HAP-1 (cell line): ENCODE measurements around the gene HRNR.

Experiments
- DNase-seq, 2 experiments: peaks; one replicate each; pipeline ENCODE4 v3.0.0-alpha.2; 2016 to 2020; ENCODE audit warnings: low spot score in 2 of 2
- H3K27me3 ChIP-seq: fragments of 250-450 bp; sonication (Bioruptor Pico); 2 replicates; pipeline ENCODE4 v1.5.1; 2020; ENCODE audit warnings: low read depth, mild to moderate bottlenecking, moderate library complexity
- H3K36me3 ChIP-seq: fragments of 250-450 bp; sonication (Bioruptor Pico); replicated peaks from 2 replicates; pipeline ENCODE4 v1.5.1; 2020; ENCODE audit warnings: mild to moderate bottlenecking
- H3K4me1 ChIP-seq: fragments of 250-450 bp; sonication (Bioruptor Pico); 2 replicates; pipeline ENCODE4 v1.5.1; 2020; ENCODE audit warnings: mild to moderate bottlenecking
- H3K4me3 ChIP-seq: fragments of 250-450 bp; sonication (Bioruptor Pico); 2 replicates; pipeline ENCODE4 v1.5.1; 2020; ENCODE audit warnings: mild to moderate bottlenecking, moderate library complexity
- H3K9me3 ChIP-seq: fragments of 250-450 bp; sonication (Bioruptor Pico); 2 replicates; pipeline ENCODE4 v1.5.1; 2020; ENCODE audit warnings: mild to moderate bottlenecking, moderate library complexity
- in situ Hi-C: fragments of 300-500 bp; cut with MboI; formaldehyde crosslinking; loops from 3 replicates; pipeline ENCODE4 v1.14.3; 2020; ENCODE audit warnings: low sequenced_read_pairs, inconsistent platforms, mixed read lengths

The HRNR gene

DNA sequence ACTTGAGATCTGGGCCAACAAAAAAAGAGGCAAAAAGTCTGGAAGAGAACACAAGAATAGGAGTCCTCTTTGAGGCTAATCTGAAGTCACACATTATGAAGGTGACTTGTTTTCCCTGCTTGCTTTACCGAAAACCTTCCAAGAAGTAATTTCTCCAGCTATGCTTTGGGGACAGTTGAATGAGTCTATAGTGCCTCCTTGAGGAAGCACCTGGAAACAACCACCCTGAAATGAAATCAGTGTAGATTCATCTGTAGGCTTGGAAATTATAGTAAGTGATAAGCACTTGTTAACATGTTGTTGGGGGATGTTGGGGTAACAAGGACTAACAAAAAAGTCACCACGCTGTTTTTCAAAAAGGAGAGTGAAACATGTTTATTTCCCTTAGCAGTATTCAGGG lies 41.6 kb downstream of the HRNR start:
- H3K4me1 ChIP-seq: no peaks in the 10 kb centered on the region

DNA sequence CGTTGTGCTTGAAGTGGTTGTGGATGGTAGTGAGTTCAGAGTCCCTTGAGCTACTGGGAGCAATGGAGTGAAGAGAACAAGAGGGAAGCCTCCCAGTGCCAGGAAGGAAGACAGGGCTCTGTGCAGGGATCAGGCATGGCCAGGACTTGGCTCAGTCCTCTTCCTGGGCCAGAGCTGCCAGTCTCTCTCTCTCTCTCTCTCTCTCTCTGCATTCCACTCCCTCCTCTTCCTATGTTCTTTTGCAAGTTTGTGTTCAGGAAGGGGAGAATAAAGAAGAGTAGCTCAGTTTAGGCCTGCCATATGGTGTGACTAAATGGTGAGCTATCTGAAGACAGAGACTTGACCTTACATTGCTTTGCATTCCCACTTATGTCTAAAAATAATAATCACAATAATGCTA lies 44.4 kb downstream of the HRNR start:
- no peaks in the 10 kb centered on the region for H3K4me1 ChIP-seq
- in situ Hi-C loops: no loop called here

More for the DNA sequence above, 41.6 kb downstream of the HRNR start:
- in situ Hi-C loops: loop anchor here (10.0 kb wide), 1 partner anchor 128 kb away; no protein-coding TSS in a partner anchor
- no peaks in the 10 kb centered on the region for H3K36me3 ChIP-seq
- H3K27me3 ChIP-seq: 0 out of 2 replicates have a peak, but pooled peaks cover 2% of the 10 kb centered on the region
- DNase-seq: no peak
- no peak overlapping the region for H3K4me3 ChIP-seq
- H3K9me3 ChIP-seq: no peaks in the 10 kb centered on the region

DNA sequence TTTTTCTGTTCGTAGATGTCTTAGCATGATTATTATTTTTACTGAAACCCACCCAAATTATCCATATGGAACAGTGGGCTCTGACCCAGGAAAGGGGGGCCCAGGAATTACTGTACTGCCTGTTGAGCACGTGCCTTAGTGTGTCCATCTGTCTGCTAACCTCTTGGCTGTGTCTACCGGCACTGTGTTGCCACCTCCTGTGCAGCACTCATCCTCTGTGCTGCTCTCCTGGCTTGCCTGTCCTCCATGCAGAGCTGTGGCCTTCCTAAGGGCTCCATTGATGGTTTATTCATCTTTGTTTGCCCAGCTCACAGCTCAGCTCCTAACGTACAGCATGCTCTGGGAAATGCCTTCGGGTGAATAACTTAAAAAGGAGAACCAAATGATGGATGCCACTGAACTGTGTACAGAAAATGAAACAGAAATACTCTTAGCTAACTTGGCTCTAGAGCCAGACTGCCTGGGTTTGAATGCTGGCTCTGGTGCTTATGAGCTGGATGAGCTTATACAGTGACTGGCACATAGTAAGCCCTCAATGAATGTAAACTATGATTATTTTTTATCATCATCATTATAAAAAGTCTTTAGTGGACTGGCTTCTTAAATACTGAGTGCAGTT lies 53.6 kb downstream of the HRNR start:
- DNase-seq: no peak
- Histone ChIP-seq H3K27me3 (peaks cover 3% of the 10 kb centered on the region; the same call in 1 of the 2 replicates), H3K9me3 (no peaks in the 10 kb centered on the region), H3K36me3 (no peaks in the 10 kb centered on the region), H3K4me3 (no peak overlapping the region), H3K4me1 (no peaks in the 10 kb centered on the region)
- in situ Hi-C loops: no loop called here

More for the DNA sequence above, 44.4 kb downstream of the HRNR start:
- H3K27me3 ChIP-seq: no peaks in the 10 kb centered on the region
- H3K9me3 ChIP-seq: no peaks in the 10 kb centered on the region
- no peaks in the 10 kb centered on the region for H3K36me3 ChIP-seq
- no peak overlapping the region for H3K4me3 ChIP-seq
- DNase-seq: no peak

DNA sequence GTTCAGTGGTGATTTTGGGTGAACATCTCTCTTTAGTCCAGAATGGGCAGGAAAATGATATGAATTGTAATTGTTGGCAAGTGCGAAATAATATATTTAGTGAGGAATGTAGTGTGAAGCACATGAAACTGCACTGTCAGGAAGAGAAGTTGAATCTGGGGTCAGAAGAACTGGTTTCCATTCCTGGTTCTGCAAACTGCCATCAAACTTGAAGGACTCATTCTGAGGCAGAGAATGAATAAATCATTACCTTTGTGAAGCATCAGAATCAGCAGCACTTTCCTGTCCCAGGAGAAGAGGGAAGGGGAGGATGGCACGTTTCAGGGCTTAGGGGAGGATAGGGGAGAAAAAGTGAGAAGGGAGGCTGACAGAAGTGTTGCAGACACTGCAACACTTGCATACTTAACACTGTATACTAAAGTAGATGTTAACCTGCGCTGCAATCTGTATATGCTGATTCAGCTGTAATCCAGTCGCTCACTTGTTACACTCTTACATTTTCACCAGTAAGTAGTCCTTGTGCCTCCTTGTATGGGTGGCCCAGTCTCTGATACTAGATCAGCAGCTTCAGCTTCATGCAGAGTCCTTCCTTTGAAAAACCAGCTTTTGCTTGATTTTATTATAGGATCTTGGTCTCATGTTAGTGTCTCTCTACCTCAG lies 54.5 kb downstream of the HRNR start:
- Histone ChIP-seq H3K4me3 (no peak overlapping the region), H3K9me3 (no peaks in the 10 kb centered on the region), H3K4me1 (no peaks in the 10 kb centered on the region), H3K36me3 (no peaks in the 10 kb centered on the region), H3K27me3 (peaks cover 3% of the 10 kb centered on the region; the same call in 1 of the 2 replicates)
- in situ Hi-C loops: no loop called here
- DNase-seq: no peak

DNA sequence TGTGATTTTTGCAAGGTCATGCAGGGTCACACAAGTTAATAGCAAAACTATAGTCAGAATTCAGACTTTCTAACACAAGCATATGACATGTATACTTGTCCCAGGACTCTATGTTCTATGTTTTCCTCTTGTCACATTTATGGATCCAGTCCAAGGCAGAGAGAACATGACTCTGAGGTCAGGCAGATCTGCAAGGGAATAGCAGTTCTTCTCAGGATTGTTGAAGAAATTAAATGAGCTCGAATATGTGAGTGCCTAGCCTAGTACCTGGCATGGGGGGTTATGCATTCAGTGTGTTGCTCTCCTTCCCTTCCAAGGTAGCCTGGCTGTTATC lies 55.5 kb downstream of the HRNR start:
- Histone ChIP-seq H3K27me3 (peaks cover 3% of the 10 kb centered on the region; the same call in 1 of the 2 replicates), H3K9me3 (no peaks in the 10 kb centered on the region), H3K4me1 (no peaks in the 10 kb centered on the region), H3K4me3 (no peak overlapping the region), H3K36me3 (no peaks in the 10 kb centered on the region)
- in situ Hi-C loops: no loop called here
- DNase-seq: no peak

DNA sequence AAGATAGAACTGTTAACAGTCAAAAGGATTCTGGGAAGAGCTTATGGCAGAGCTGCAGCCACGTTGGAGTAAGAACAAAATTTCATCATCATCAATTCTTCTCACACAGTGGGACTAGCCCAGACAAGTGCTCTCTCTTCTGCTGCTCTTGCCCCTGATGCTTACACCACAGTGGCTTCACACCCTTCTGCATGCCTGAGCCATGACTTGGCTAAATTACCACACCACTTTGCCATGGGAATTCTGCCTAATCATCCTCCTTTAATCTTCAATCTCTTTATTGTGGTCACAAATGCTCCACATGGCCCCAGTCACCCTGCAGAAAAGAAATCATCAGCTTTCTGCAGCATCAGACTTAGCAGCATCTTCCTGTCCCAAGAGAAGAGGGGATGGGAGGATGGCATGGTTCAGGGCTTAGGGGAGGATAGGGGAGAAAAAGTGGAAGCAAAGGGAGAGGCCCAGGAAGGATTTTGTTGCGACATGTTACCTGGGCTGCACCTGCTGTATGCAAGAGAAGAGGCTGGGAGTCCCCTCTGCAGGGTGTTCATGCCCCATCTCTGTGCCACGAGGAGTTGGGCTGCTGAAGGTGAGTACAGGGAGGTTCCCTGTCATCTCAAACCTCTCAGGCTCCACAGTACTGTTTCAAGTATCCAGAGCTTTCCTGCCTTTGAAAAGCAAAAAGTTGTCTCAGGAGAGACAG lies 56.0 kb downstream of the HRNR start:
- no peak for DNase-seq
- no peaks in the 10 kb centered on the region for H3K36me3 ChIP-seq
- H3K4me1 ChIP-seq: no peaks in the 10 kb centered on the region
- in situ Hi-C loops: no loop called here
- H3K27me3 ChIP-seq: peaks cover 3% of the 10 kb centered on the region; the same call in 1 of the 2 replicates
- H3K4me3 ChIP-seq: no peak overlapping the region
- no peaks in the 10 kb centered on the region for H3K9me3 ChIP-seq

DNA sequence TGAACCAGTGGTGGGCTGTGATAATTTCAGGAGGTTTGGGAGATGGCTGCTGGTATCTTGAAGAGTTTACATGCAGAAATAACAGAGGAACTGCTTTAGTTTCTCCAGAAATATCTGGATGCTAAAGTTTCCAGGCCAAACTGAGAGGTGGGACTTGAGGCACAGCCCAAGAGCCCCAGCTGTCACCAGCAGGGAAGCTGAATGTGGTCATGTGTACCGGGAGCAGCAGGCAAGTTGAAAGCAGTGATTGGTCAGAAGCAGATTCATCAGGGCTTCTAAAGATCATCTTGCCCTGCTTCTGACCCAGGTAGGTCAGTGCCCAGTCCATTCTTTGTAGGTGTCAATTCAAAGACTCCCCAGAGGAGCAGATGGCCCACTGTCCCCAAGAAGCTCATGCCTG lies 57.0 kb downstream of the HRNR start:
- H3K36me3 ChIP-seq: no peaks in the 10 kb centered on the region
- H3K27me3 ChIP-seq: peaks cover 3% of the 10 kb centered on the region; the same call in 1 of the 2 replicates

DNA sequence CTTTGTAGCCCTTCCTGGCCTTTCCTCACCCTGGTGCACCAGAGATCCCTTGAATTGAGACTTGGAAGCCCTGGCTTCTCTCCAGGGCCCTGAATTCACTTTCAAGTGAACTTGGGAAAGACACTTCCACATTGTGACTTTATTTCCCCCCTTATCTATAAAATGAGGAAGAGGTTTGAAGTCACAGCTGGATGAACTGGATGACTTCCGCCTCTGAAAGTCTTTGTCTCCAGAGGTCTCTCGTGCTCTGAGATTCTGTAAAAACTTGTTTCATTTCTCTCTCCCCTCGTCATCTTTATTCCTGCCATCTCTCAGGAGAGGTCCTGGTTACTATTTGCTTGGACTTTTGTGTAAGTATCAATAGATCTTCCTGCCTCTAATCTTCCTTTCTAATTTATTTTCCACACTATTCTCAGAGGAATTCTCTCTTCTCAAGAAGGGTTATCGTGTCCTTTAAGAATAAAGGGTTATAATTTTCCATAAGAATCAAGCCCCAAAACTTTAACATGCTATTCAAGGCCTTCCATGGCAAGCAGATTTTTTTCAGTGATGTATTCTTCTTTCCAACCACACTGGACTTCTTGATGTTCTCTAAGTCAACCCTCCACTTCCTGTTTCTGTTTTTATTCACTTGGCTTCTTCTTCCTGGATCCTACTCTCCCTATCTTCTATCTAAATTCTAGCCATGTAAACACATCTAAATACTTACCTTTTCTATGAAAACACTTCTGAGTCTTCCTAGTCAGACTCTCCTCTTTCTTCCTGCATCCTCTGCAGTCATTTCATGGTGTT lies 58.5 kb downstream of the HRNR start:
- H3K36me3 ChIP-seq: no peaks in the 10 kb centered on the region
- H3K4me1 ChIP-seq: no peaks in the 10 kb centered on the region
- DNase-seq: no peak
- H3K9me3 ChIP-seq: no peaks in the 10 kb centered on the region
- peaks cover 3% of the 10 kb centered on the region; the same call in 1 of the 2 replicates for H3K27me3 ChIP-seq
- no peak overlapping the region for H3K4me3 ChIP-seq
- in situ Hi-C loops: no loop called here

More for the DNA sequence above, 57.0 kb downstream of the HRNR start:
- in situ Hi-C loops: no loop called here
- Histone ChIP-seq H3K4me3 (no peak overlapping the region), H3K9me3 (no peaks in the 10 kb centered on the region), H3K4me1 (no peaks in the 10 kb centered on the region)
- no peak for DNase-seq

DNA sequence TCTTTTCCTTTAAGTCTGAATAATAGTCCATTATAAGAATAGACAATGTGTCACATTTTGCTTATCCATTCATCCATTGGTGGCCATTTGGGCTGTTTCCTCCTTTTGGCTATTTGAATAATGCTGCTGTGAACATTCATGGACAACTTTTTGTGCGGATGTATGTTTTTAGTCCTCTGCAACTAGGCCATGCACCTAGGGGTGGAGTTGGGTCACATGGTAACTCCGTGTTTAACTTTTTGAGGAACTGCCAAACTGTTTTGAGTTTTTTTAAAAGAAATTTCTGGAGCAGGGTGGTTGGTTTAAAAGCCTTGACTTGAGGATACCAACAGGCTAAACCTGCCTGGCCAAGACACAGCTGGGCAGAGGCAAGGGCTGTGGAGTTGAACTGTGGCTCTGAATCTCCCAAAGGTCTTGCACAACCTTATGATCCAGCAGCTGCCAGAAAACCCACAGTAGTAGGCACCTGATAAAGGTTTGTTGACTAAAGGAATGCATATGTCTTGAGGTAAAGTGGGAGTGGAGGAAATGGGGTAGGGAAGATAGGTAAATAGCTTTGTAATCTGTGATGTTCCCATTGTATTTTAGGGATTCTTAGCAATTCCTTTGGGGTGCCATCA lies 59.4 kb downstream of the HRNR start:
- no peaks in the 10 kb centered on the region for H3K36me3 ChIP-seq
- H3K4me1 ChIP-seq: no peaks in the 10 kb centered on the region
- H3K27me3 ChIP-seq: peaks cover 3% of the 10 kb centered on the region; the same call in 1 of the 2 replicates
- in situ Hi-C loops: no loop called here
- H3K9me3 ChIP-seq: no peaks in the 10 kb centered on the region
- no peak for DNase-seq
- H3K4me3 ChIP-seq: no peak overlapping the region

DNA sequence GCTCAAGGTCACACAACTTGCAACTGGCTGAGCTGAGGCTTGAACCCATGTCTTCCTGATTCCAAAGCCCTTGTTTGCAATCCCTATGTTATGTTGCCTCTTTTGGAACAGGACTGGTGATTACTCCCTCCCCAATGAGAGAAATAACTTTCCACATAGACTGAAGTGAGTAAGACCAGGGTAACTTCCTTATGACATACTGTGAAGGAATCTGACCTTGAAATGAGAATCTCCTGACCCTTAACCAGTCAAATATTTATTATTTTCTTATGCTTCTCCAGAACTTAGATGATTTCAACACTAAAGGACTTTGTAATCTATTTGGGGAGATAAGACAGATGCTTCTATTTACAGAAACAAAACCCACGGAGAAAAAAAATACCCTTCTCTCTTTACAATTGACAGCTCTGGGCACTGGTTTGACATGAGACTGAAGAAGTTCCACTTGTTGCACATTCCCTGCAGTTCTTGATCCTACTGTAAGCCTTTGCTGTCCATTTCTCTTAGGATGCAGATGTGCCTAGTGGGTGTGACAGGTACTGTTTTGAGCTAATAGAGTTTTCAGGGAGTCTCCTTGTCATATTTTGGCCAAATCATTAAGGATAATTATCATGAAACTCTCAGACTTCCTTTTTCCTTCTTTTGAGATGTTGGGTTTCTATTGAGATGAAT lies 61.1 kb downstream of the HRNR start:
- H3K4me3 ChIP-seq: no peak overlapping the region
- in situ Hi-C loops: no loop called here
- DNase-seq: no peak
- no peaks in the 10 kb centered on the region for H3K4me1 ChIP-seq
- peaks cover 3% of the 10 kb centered on the region; the same call in 1 of the 2 replicates for H3K27me3 ChIP-seq
- no peaks in the 10 kb centered on the region for H3K36me3 ChIP-seq
- H3K9me3 ChIP-seq: no peaks in the 10 kb centered on the region
